HG03565 (cell line): Measurements from ENCODE around the gene PMF1.
A peak's percentile ranks its signal among the peaks of the same experiment; 100 is the strongest.
"Not testable (repeated sequence)": the region's sequence is repeated elsewhere in the genome, so short reads cannot be mapped to it uniquely, and the experiment has no call there.

Source experiments
- ATAC-seq: cut with Tn5 transposase; IDR thresholded peaks from one replicate; pipeline ENCODE4 v1.9.1; 2021; ENCODE audit warnings: mild to moderate bottlenecking, moderate library complexity; ENCODE audit not compliant: unreplicated experiment

Gene PMF1

GRCh38 chr1:156212833-156213643 lies at the start of gene PMF1:
Gene PMF1 (plus strand): TSS chr1:156213007. CDS start chr1:156213016, 9 bp downstream.
- peak; percentile 69 for ATAC-seq

GRCh38 chr1:156163712-156164111 lies 49.1 kb upstream of the PMF1 start:
- ATAC-seq = no peak

GRCh38 chr1:156164125-156164831 lies 48.5 kb upstream of the PMF1 start:
- ATAC-seq = no peak

GRCh38 chr1:156165083-156165482 lies 47.7 kb upstream of the PMF1 start:
- ATAC-seq = no peak

- no peak for ATAC-seq
Measured at GRCh38 chr1:156167536-156167935, 45.3 kb upstream of the PMF1 start.

GRCh38 chr1:156172696-156173470 lies 39.9 kb upstream of the PMF1 start:
- ATAC-seq = no peak

GRCh38 chr1:156176610-156177210 lies 36.1 kb upstream of the PMF1 start:
- no peak for ATAC-seq

GRCh38 chr1:156177919-156178654 lies 34.7 kb upstream of the PMF1 start:
- no peak for ATAC-seq

GRCh38 chr1:156180471-156180870 lies 32.3 kb upstream of the PMF1 start:
- ATAC-seq = no peak

GRCh38 chr1:156181391-156181924 lies 31.3 kb upstream of the PMF1 start:
- not testable (repeated sequence) for ATAC-seq

- not testable (repeated sequence) for ATAC-seq
Measured at GRCh38 chr1:156182010-156182779, 30.6 kb upstream of the PMF1 start.

GRCh38 chr1:156186347-156187177 lies 26.2 kb upstream of the PMF1 start:
- not testable (repeated sequence) for ATAC-seq

GRCh38 chr1:156190265-156190664 lies 22.5 kb upstream of the PMF1 start:
- ATAC-seq = not testable (repeated sequence)

- no peak for ATAC-seq
Measured at GRCh38 chr1:156191292-156191964, 21.4 kb upstream of the PMF1 start.

GRCh38 chr1:156193208-156193487 lies 19.7 kb upstream of the PMF1 start:
- ATAC-seq = no peak

- ATAC-seq = peak; percentile 95
Measured at GRCh38 chr1:156193488-156194299, 19.1 kb upstream of the PMF1 start, which contains the start of gene SLC25A44. Gene SLC25A44 (plus strand): TSS chr1:156194104. CDS start chr1:156199848, 5,744 bp downstream.

- no peak for ATAC-seq
Measured at GRCh38 chr1:156194300-156194652, 18.5 kb upstream of the PMF1 start.
